ENCODE data around the gene MGAT5. TPM values are rescaled to one million over a fixed set of nuclear protein-coding genes. Genes with fewer than 3 reads are reported as not detected.
A peak's percentile ranks its signal among the peaks of the same experiment; 100 is the strongest.

MGAT5 gene
- total RNA-seq, 2 experiments from 2014 or later: 36.9 to 42.2 TPM

GRCh38 chr2:134288814-134289213 is 34.9 kb downstream of the MGAT5 start:
- no peak overlapping the region for H3K27ac Mint-ChIP-seq
- no peak for TF ChIP-seq CTCF (IDR thresholded peaks at IDR 0.05)
- H3K4me3 Mint-ChIP-seq: no peak overlapping the region
- CTCF ChIA-PET: interaction anchor here (1.1 to 2.4 kb wide), 7 partner anchors 19 to 170 kb away, joined by 3 to 6 read pairs (median 4); no protein-coding TSS in a partner anchor
- H3K4me1 Mint-ChIP-seq (ENCODE audit: low read depth): peaks cover 19% of the 10 kb centered on the region
- DNase-seq (peak; percentile 41), ATAC-seq (peak; percentile 31)
- H3K9me3 Mint-ChIP-seq: no peaks in the 10 kb centered on the region
- POLR2A ChIA-PET: interaction anchor here (1.3 kb wide), 1 partner anchor 120 kb away, joined by 5 read pairs; no protein-coding TSS in a partner anchor
- H3K27me3 Mint-ChIP-seq: no peaks in the 10 kb centered on the region
- peaks cover 8% of the 10 kb centered on the region for H3K36me3 Mint-ChIP-seq (ENCODE audit: low read depth)
- intact Hi-C loops (cut with micrococcal nuclease): no loop called here

GRCh38 chr2:134289225-134289624 is 35.4 kb downstream of the MGAT5 start:
- TF ChIP-seq CTCF (IDR thresholded peaks at IDR 0.05): no peak
- peak; percentile 72 for DNase-seq
- Mint-ChIP-seq H3K9me3 (no peaks in the 10 kb centered on the region), H3K27me3 (no peaks in the 10 kb centered on the region), H3K27ac (no peak overlapping the region), H3K4me3 (no peak overlapping the region), H3K36me3 (ENCODE audit: low read depth) (peaks cover 11% of the 10 kb centered on the region), H3K4me1 (ENCODE audit: low read depth) (peaks cover 21% of the 10 kb centered on the region)
- ATAC-seq: peak; percentile 60
- ChIA-PET CTCF (interaction anchor here (1.1 to 2.4 kb wide), 7 partner anchors 19 to 170 kb away, joined by 3 to 6 read pairs (median 4); no protein-coding TSS in a partner anchor), POLR2A (interaction anchor here (0.8 to 1.3 kb wide), 4 partner anchors 31 to 120 kb away, joined by 3 to 5 read pairs (median 3); no protein-coding TSS in a partner anchor)
- intact Hi-C loops (cut with micrococcal nuclease): no loop called here

DNA sequence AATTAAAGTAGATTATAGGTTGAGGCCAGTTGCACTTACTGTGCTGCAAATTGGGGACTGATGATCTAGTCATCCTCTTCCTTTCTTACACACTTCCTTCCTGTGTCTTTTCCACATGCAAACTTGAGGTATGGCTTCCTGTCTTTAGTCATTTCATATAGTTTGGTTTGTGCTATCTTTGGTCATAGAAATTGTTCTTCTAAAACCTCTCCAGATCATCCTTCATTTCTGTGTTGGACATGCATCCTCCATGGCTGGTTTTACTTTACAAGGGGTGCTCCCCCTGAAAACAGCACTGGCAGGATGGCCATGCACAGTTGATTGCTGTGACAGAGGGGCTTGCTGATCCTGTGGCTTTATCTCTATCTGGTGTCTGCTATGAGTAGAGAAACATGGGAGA is 36.5 kb downstream of the MGAT5 start:
- Mint-ChIP-seq H3K9me3 (no peaks in the 10 kb centered on the region), H3K27me3 (no peaks in the 10 kb centered on the region), H3K36me3 (ENCODE audit: low read depth) (peaks cover 12% of the 10 kb centered on the region), H3K4me1 (ENCODE audit: low read depth) (peaks cover 25% of the 10 kb centered on the region), H3K27ac (no peak overlapping the region), H3K4me3 (no peak overlapping the region)
- ATAC-seq (peak; percentile 56), DNase-seq (peak; percentile 35)
- intact Hi-C loops (cut with micrococcal nuclease): loop anchor here (5.0 kb wide), 1 partner anchor 38 kb away; the partner anchor contains the start of gene MGAT5
- no peak for TF ChIP-seq CTCF (IDR thresholded peaks at IDR 0.05)
- ChIA-PET POLR2A (interaction anchor here (1.1 kb wide), 2 partner anchors 57 to 73 kb away, joined by 3 read pairs; no protein-coding TSS in a partner anchor), CTCF (interaction anchor here (1.2 to 2.4 kb wide), 4 partner anchors 39 to 172 kb away, joined by 3 to 6 read pairs (median 4); no protein-coding TSS in a partner anchor)

GRCh38 chr2:134292514-134292913 is 38.6 kb downstream of the MGAT5 start:
- intact Hi-C loops (cut with micrococcal nuclease): loop anchor here (5.0 kb wide), 1 partner anchor 40 kb away; the partner anchor contains the start of gene MGAT5
- no peaks in the 10 kb centered on the region for H3K27me3 Mint-ChIP-seq
- no peak overlapping the region for H3K4me3 Mint-ChIP-seq
- ATAC-seq (no peak), DNase-seq (no peak)
- ChIA-PET POLR2A (no interaction called here), CTCF (no interaction called here)
- H3K4me1 Mint-ChIP-seq (ENCODE audit: low read depth): peaks cover 36% of the 10 kb centered on the region
- peaks cover 1% of the 10 kb centered on the region for H3K9me3 Mint-ChIP-seq
- H3K27ac Mint-ChIP-seq: no peak overlapping the region
- peaks cover 12% of the 10 kb centered on the region for H3K36me3 Mint-ChIP-seq (ENCODE audit: low read depth)
- no peak for TF ChIP-seq CTCF (IDR thresholded peaks at IDR 0.05)
